GM23338 (cell line): Measurements from ENCODE around the gene CD276. TPM values are rescaled to one million over a fixed set of nuclear protein-coding genes. Genes with fewer than 3 reads are reported as not detected.

Experiments used
- polyA plus RNA-seq: library from polyadenylated mRNA; unstranded; fragments of >200 nt; fragmentation: Nextera tagmentation; extraction: Ambion mirVana; gene quantifications from 2 replicates; pipeline ENCODE4 v1.2.1, GENCODE V29; 2016
- total RNA-seq: library from RNA; depleted of rRNA; stranded (reverse); fragments of >200 nt; shearing (Covaris generic); gene quantifications from 2 replicates; pipeline ENCODE4 v1.2.3, GENCODE V29; 2014; rRNA removed

Gene CD276
- total and polyA plus RNA-seq, 2 experiments from 2014 or later, result 60.9 to 158 TPM

Other genes with a start within 250 kb of the CD276 start
- gene REC114, start 241.2 kb upstream of the CD276 start, total RNA-seq, result not detected in 2 replicates
- gene REC114, start 241.2 kb upstream of the CD276 start, polyA plus RNA-seq, result not detected in 2 replicates
- 113 and 121 TPM in 2 replicates for gene NPTN, start 51.0 kb upstream of the CD276 start, total RNA-seq
- gene NPTN, start 51.0 kb upstream of the CD276 start, polyA plus RNA-seq, result 53.0 and 56.3 TPM in 2 replicates
- gene INSYN1, start 69.0 kb downstream of the CD276 start, total RNA-seq, result 4.5 and 14.2 TPM in 2 replicates
- 0.10 and 0.18 TPM in 2 replicates for gene INSYN1, start 69.0 kb downstream of the CD276 start, polyA plus RNA-seq
- not detected in 2 replicates for gene TBC1D21, start 189.2 kb downstream of the CD276 start, total RNA-seq
- gene TBC1D21, start 189.2 kb downstream of the CD276 start, polyA plus RNA-seq, result not detected in 2 replicates
- 6.8 and 10.8 TPM in 2 replicates for gene LOXL1, start 242.1 kb downstream of the CD276 start, total RNA-seq
- 6.9 and 10.3 TPM in 2 replicates for gene LOXL1, start 242.1 kb downstream of the CD276 start, polyA plus RNA-seq